Left lung (tissue), 10 donors: ENCODE measurements around the gene M1AP. TPM values are rescaled to one million over a fixed set of nuclear protein-coding genes. Genes with fewer than 3 reads are reported as not detected.

ENCODE experiments used
- ATAC-seq: fragments of 200-7000 bp; cut with Tn5 transposase; one replicate; pipeline ENCODE4 v1.9.1; 2020; ENCODE audit warnings: moderate library complexity
- DNase-seq, 4 donors: peaks; one replicate each; pipeline ENCODE4 v3.0.0-alpha.2; 2013 to 2020
- H3K27ac ChIP-seq, 2 donors: fragments of 200-600 bp; sonication (generic) in 1 of 2; one replicate each; pipeline versions ENCODE4 v1.5.0 to v1.8.0; 2020 to 2021
- H3K27me3 ChIP-seq, 2 donors: fragments of 200-600 bp; sonication (generic) in 1 of 2; one replicate each; pipeline versions ENCODE4 v1.5.0 to v1.8.0; 2020 to 2021
- H3K36me3 ChIP-seq, 2 donors: fragments of 200-600 bp; sonication (generic) in 1 of 2; one replicate each; pipeline versions ENCODE4 v1.5.0 to v1.8.0; 2020 to 2021
- H3K4me1 ChIP-seq, 2 donors: fragments of 200-600 bp; one replicate each; pipeline ENCODE4 v1.8.0; 2021
- H3K4me3 ChIP-seq, 2 donors: fragments of 200-600 bp; sonication (generic) in 1 of 2; one replicate each; pipeline versions ENCODE4 v1.5.0 to v1.8.0; 2020 to 2021; ENCODE audit warnings: mild to moderate bottlenecking in 1 of 2
- H3K9me3 ChIP-seq, 2 donors: fragments of 200-600 bp; sonication (generic) in 1 of 2; one replicate each; pipeline versions ENCODE4 v1.5.0 to v1.8.0; 2020 to 2021
- CTCF ChIP-seq, 2 donors: fragments of 200-600 bp; sonication (generic) in 1 of 2; IDR thresholded peaks; one replicate each; pipeline versions ENCODE4 v1.5.0 to v1.8.0; 2021; ENCODE audit warnings: antibody characterized with exemption in 2 of 2
- intact Hi-C, 2 donors: fragments of 100-400 bp; cut with DNase I; formaldehyde crosslinking; loops; one replicate each; pipeline versions ENCODE4 v1.11.2 to v1.14.2; 2022
- polyA plus RNA-seq, 6 donors: library from polyadenylated mRNA; unstranded; fragments of 120-200 nt; gene quantifications; one replicate each; pipeline ENCODE4 v1.2.1, GENCODE V29; 2013; ENCODE audit not compliant: insufficient read length in 6 of 6
- total RNA-seq, 2 donors: library from RNA; stranded (reverse); fragmentation: NEBNext Ultra II Directional; extraction: Animal tissue kit (Norgen Biotek cat#: 25700); gene quantifications; one replicate each; pipeline ENCODE4 v1.2.1, GENCODE V29; 2021
- donor health status: DM: no; HTN: yes; CAD: no.
- donor health status: DM: no; HTN: no; CAD: no.

M1AP gene
- total and polyA plus RNA-seq, 8 donors, result 0.14 to 1.1 (median 0.36) TPM

- no peak for TF ChIP-seq CTCF (IDR thresholded peaks at IDR 0.05)
- peaks cover 0 to 5% of the 10 kb centered on the region in 2 donors for H3K4me1 ChIP-seq
- intact Hi-C loops, result no loop called here
- no peaks in the 10 kb centered on the region for H3K36me3 ChIP-seq
- H3K27me3 ChIP-seq, result peaks cover 10 to 13% of the 10 kb centered on the region in 2 donors
- no peak overlapping the region for H3K27ac ChIP-seq
- DNase-seq (no peak), ATAC-seq (no peak)
- no peak overlapping the region for H3K4me3 ChIP-seq
- H3K9me3 ChIP-seq, result no peaks in the 10 kb centered on the region
Measured at GRCh38 chr2:74617122-74617521, 31.0 kb downstream of the M1AP start.

- DNase-seq (no peak), ATAC-seq (no peak)
- Histone ChIP-seq H3K9me3 (no peaks in the 10 kb centered on the region), H3K27me3 (peaks cover 5 to 39% of the 10 kb centered on the region in 2 donors), H3K4me1 (no peaks in the 10 kb centered on the region), H3K4me3 (no peak overlapping the region), H3K36me3 (no peaks in the 10 kb centered on the region), H3K27ac (no peak overlapping the region)
- TF ChIP-seq CTCF (IDR thresholded peaks at IDR 0.05), result no peak
- intact Hi-C loops, result no loop called here
Measured at GRCh38 chr2:74606927-74607326, 41.2 kb downstream of the M1AP start.

GRCh38 chr2:74603282-74604000, 44.7 kb downstream of the M1AP start:
- Histone ChIP-seq H3K9me3 (no peaks in the 10 kb centered on the region), H3K4me1 (no peaks in the 10 kb centered on the region), H3K27ac (no peak overlapping the region), H3K4me3 (no peak overlapping the region), H3K36me3 (no peaks in the 10 kb centered on the region), H3K27me3 (peaks cover 5 to 51% of the 10 kb centered on the region in 2 donors)
- TF ChIP-seq CTCF (IDR thresholded peaks at IDR 0.05), result no peak
- no peak for DNase-seq
- no peak for ATAC-seq
- intact Hi-C loops, result no loop called here

GRCh38 chr2:74602586-74603281, 45.4 kb downstream of the M1AP start:
- no peak overlapping the region for H3K4me3 ChIP-seq
- H3K27ac ChIP-seq, result no peak overlapping the region
- intact Hi-C loops, result no loop called here
- peaks cover 5 to 49% of the 10 kb centered on the region in 2 donors for H3K27me3 ChIP-seq
- no peak for TF ChIP-seq CTCF (IDR thresholded peaks at IDR 0.05)
- DNase-seq, result no peak
- no peaks in the 10 kb centered on the region for H3K36me3 ChIP-seq
- H3K4me1 ChIP-seq, result no peaks in the 10 kb centered on the region
- ATAC-seq, result peak; percentile 52
- no peaks in the 10 kb centered on the region for H3K9me3 ChIP-seq

- no peaks in the 10 kb centered on the region for H3K36me3 ChIP-seq
- H3K27ac ChIP-seq, result no peak overlapping the region
- H3K4me3 ChIP-seq, result no peak overlapping the region
- DNase-seq (no peak), ATAC-seq (no peak)
- TF ChIP-seq CTCF (IDR thresholded peaks at IDR 0.05), result no peak
- peaks cover 10 to 54% of the 10 kb centered on the region in 2 donors for H3K27me3 ChIP-seq
- intact Hi-C loops, result no loop called here
- no peaks in the 10 kb centered on the region for H3K4me1 ChIP-seq
- H3K9me3 ChIP-seq, result no peaks in the 10 kb centered on the region
Measured at GRCh38 chr2:74599676-74600075, 48.5 kb downstream of the M1AP start.
